ENCODE data around the gene CNDP1.

GRCh38 chr18:74617486-74617885 is 83.2 kb downstream of the CNDP1 start:
- TF ChIP-seq, protein P1, sequence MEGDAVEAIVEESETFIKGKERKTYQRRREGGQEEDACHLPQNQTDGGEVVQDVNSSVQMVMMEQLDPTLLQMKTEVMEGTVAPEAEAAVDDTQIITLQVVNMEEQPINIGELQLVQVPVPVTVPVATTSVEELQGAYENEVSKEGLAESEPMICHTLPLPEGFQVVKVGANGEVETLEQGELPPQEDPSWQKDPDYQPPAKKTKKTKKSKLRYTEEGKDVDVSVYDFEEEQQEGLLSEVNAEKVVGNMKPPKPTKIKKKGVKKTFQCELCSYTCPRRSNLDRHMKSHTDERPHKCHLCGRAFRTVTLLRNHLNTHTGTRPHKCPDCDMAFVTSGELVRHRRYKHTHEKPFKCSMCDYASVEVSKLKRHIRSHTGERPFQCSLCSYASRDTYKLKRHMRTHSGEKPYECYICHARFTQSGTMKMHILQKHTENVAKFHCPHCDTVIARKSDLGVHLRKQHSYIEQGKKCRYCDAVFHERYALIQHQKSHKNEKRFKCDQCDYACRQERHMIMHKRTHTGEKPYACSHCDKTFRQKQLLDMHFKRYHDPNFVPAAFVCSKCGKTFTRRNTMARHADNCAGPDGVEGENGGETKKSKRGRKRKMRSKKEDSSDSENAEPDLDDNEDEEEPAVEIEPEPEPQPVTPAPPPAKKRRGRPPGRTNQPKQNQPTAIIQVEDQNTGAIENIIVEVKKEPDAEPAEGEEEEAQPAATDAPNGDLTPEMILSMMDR (IDR thresholded peaks at IDR 0.05; ENCODE audit: low read length), result no peak
- no peak for TF ChIP-seq EZH2 (optimal IDR thresholded peaks at IDR 0.05; ENCODE audit: low read depth, low read length)
- TF ChIP-seq EZH2phosphoT487 (IDR thresholded peaks at IDR 0.05; ENCODE audit: low read length), result no peak
